ENCODE results near the gene PLOD2. TPM values are rescaled to one million over a fixed set of nuclear protein-coding genes. Genes with fewer than 3 reads are reported as not detected.

PLOD2 gene
- total and polyA plus RNA-seq, 2 of the 4 experiments (the other 2 are of a cell fraction), result 84.0 to 117 TPM

GRCh38 chr3:146165877-146166276 is 4.9 kb upstream of the PLOD2 start:
- Histone ChIP-seq H2AFZ (replicated peaks; ENCODE audit: low read length, poor library complexity) (no peak overlapping the region), H2AK5ac (ENCODE audit: low read depth, low read length) (0 out of 2 replicates have a peak overlapping the region, but pooled peaks have one; percentile 7), H4K20me1 (ENCODE audit: insufficient read depth, low read length) (no peaks in the 10 kb centered on the region), H2BK5ac (ENCODE audit: low read depth, low read length, poor library complexity, severe bottlenecking) (peak overlapping the region; percentile 82), H4K5ac (ENCODE audit: low read depth, low read length) (peak overlapping the region; percentile 43; the same call in 1 of the 2 replicates), H2BK15ac (ENCODE audit: low read depth, low read length) (no peak overlapping the region; the same call in 2 of the 3 replicates), H2BK120ac (ENCODE audit: low read depth, low read length) (peak overlapping the region; percentile 83), H3K4me3 (ENCODE audit: insufficient read depth, low read depth, low read length) (no peak overlapping the region), H3K79me1 (ENCODE audit: low read depth in 1 of 2, low read length in 2 of 2) (peaks cover 3 to 15% of the 10 kb centered on the region in 2 experiments; a peak in 3 of 4 replicates), H3K9me1 (ENCODE audit: insufficient read depth, low read length) (peaks cover 12% of the 10 kb centered on the region), H3K9me3 (ENCODE audit: control insufficient read depth, insufficient read depth, low read length) (no peaks in the 10 kb centered on the region), H3K23ac (ENCODE audit: low read depth, low read length) (peak overlapping the region; percentile 63; the same call in 1 of the 2 replicates), H3K4ac (ENCODE audit: low read depth, low read length) (peak overlapping the region; percentile 67; the same call in 1 of the 2 replicates), H3K18ac (ENCODE audit: low read depth, low read length) (peak overlapping the region; percentile 92), H4K91ac (ENCODE audit: insufficient read depth, low read depth, low read length) (peak overlapping the region; percentile 70; the same call in 1 of the 2 replicates), H4K8ac (ENCODE audit: low read depth in 2 of 2, low read length in 2 of 2) (peak overlapping the region; percentile 46 to 55), H2AK9ac (replicated peaks; ENCODE audit: low read depth, low read length, poor library complexity) (no peak overlapping the region), H3K4me2 (ENCODE audit: low read depth, low read length) (peak overlapping the region; percentile 77), H3K14ac (replicated peaks; ENCODE audit: low read depth, low read length) (peak overlapping the region; percentile 57; the same call in 1 of the 2 replicates), H3K36me3 (ENCODE audit: control insufficient read depth, insufficient read depth, low read length) (no peaks in the 10 kb centered on the region), H3K9ac (ENCODE audit: low read depth, low read length) (peak overlapping the region; percentile 19; the same call in 1 of the 2 replicates), H3K56ac (ENCODE audit: extremely low read depth, insufficient read depth, low read length) (peak overlapping the region; percentile 48; the same call in 1 of the 2 replicates), H3K27me3 (ENCODE audit: control insufficient read depth, insufficient read depth, low read length) (no peaks in the 10 kb centered on the region), H3K27ac (ENCODE audit: insufficient read depth, low read length) (peak overlapping the region; percentile 57; the same call in 1 of the 2 replicates), H3K4me1 (ENCODE audit: control insufficient read depth, insufficient read depth, low read length) (peaks cover 18% of the 10 kb centered on the region), H2BK20ac (ENCODE audit: low read depth, low read length) (peak overlapping the region; percentile 73)
- CTCF ChIA-PET, result interaction anchor here (0.6 to 2.3 kb wide), 5 partner anchors 9 to 1051 kb away, joined by 3 to 10 read pairs (median 5); no protein-coding TSS in a partner anchor
- dilution Hi-C loops (cut with HindIII; ENCODE audit: low sequenced_read_pairs, unreplicated experiment), result no loop called here
- intact Hi-C loops (cut with micrococcal nuclease), result no loop called here
- POLR2A ChIA-PET (ENCODE audit: unreplicated experiment), result no interaction called here
- in situ Hi-C loops (cut with MboI; ENCODE audit: low sequenced_read_pairs), result no loop called here
- WGBS, 2 experiments (ENCODE audit: extremely low coverage in 2 of 2, insufficient read length in 1 of 2), result no CpG with 5 or more reads among the region's 2 CpGs
- ATAC-seq (ENCODE audit: low read depth) (no peak), DNase-seq (no peak)
- BruUV-seq (replicated peaks), result no TSS peak
- TF ChIP-seq BHLHE40 (IDR thresholded peaks at IDR 0.05; ENCODE audit: low read depth, low read length) (no peak), FOS (IDR thresholded peaks at IDR 0.05; ENCODE audit: low read depth, low read length) (no peak), CHD1 (IDR thresholded peaks at IDR 0.05; ENCODE audit: low read depth, low read length) (no peak), MAFK (IDR thresholded peaks at IDR 0.05; ENCODE audit: low read depth, low read length) (no peak), MAZ (IDR thresholded peaks at IDR 0.05; ENCODE audit: borderline replicate concordance, low read depth, low read length) (no peak), ELK1 (IDR thresholded peaks at IDR 0.05; ENCODE audit: borderline replicate concordance, low read depth, low read length) (no peak), RFX5 (IDR thresholded peaks at IDR 0.05; ENCODE audit: low read depth, low read length) (no peak), RCOR1 (IDR thresholded peaks at IDR 0.05; ENCODE audit: insufficient replicate concordance, low read length) (no peak), POLR2A (IDR thresholded peaks at IDR 0.05; ENCODE audit: low read depth, low read length) (no peak), CTCF (conservative IDR thresholded peaks at IDR 0.05; ENCODE audit: low read depth, low read length) (no peak), MXI1 (IDR thresholded peaks at IDR 0.05; ENCODE audit: borderline replicate concordance, low read depth, low read length) (no peak), NFE2L2 (IDR thresholded peaks at IDR 0.05; ENCODE audit: low read depth, low read length) (no peak), RAD21 (IDR thresholded peaks at IDR 0.05; ENCODE audit: low read length) (no peak), SMC3 (IDR thresholded peaks at IDR 0.05; ENCODE audit: low read depth, low read length) (no peak), USF2 (IDR thresholded peaks at IDR 0.05; ENCODE audit: low read depth, low read length) (no peak), CEBPB (IDR thresholded peaks at IDR 0.05; ENCODE audit: low read depth, low read length) (no peak)

All from IMR-90 (cell line).